ENCODE measurements around the gene WDR93.
A peak's percentile ranks its signal among the peaks of the same experiment; 100 is the strongest.

WDR93 gene

GRCh38 chr15:89693091-89693490 lies 2.5 kb downstream of the WDR93 start:
- no peak for DNase-seq

GRCh38 chr15:89693696-89694095 lies 3.1 kb downstream of the WDR93 start:
- DNase-seq: no peak

- DNase-seq: no peak
These were observed 4.6 kb downstream of the WDR93 start for GRCh38 chr15:89695198-89695597.

DNA sequence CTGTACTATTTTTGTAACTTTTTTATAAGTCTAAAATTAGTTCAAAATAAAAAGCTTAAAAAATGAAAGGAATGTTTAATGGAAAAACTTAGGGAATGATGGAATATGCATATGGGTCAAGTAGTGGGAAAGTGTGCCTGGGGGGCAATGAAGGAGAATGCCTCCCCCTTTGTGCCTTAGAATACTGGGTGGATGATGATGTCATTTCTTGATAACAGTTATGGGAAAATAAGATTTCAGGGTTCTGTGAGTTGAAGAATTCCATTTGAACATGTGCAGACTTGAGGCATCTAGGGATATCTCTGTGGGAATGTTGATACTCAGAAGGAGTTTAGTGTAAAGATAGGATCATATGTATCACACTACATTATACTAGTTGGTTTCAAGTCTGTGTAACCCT lies 13.8 kb downstream of the WDR93 start:
- DNase-seq: no peak

DNA sequence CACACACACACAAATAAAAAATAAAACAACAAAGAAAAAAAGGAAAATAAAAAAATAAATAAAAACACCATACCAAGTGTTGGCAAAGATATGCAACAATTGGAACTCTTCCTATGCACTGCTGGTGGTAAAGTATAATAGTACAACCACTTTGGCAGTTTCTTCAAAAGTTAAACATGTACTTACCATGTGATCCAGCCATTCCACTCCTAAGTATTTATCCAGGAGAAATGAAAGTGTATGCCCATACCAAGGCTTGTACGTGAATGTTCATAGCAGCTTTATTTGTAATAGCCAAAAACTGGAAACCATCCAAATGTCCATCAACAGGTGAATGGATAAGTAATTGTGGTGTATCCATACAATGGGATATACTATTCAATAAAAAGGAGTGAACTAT lies 17.0 kb downstream of the WDR93 start:
- DNase-seq: no peak

DNA sequence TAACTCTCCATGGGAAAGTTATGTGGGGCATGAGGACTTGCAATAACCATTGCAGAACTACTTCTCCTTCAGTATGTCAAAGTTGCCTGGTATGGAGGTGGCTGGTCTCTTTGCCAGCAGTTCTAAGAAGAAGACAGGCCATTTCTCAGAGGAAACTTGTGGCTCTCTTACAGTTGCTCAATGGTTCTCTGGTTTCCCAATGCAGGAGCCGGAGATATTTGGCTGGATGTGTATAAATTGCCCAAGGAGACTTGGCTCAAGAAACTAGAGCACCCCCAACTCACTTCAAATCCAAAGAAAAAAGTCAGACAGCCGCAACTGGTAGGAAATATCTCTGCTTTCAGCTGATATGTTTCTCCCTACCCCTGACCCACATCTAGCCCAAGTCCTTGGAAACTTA lies 24.2 kb downstream of the WDR93 start:
- no peak for DNase-seq

- DNase-seq: no peak
These were observed 32.4 kb downstream of the WDR93 start for GRCh38 chr15:89723031-89723430.

DNA sequence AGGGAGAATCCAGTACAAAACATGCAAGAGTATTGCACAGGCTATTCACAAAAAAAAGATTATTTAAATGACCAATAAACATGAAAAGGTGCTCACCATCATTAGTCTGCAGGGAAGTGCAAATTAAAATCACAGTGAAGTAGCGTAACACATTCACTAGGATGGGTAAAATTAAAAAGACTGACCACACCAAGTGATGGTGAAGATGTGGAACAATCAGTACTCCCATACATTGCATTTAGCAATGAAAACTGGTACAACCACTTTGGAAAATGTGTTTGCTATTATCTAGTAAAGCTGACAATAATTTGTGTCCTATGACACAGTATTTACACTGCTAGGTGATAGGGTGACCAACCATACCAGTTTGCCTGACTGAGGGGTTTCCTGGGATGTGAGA lies 34.0 kb downstream of the WDR93 start:
- no peak for DNase-seq

DNA sequence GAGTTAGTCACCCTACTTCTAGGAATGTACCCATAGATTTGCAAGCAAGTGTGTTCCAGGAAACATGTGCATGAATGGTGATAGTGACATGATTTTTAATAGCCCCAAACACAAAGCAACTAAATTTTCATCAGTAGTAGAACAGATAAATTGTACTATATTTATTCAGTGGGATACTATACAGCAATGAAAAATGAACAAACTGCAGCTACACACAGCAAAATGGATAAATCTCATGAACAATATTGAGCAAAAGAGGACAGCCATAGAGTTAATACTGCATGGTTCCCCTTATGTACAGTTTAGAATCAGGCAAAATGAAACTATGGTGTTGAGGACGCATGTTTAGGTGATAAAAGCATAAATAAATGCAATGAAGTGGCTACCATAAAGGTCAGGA lies 34.5 kb downstream of the WDR93 start:
- no peak for DNase-seq

- no peak for DNase-seq
These were observed 37.6 kb downstream of the WDR93 start for GRCh38 chr15:89728254-89728653.

DNA sequence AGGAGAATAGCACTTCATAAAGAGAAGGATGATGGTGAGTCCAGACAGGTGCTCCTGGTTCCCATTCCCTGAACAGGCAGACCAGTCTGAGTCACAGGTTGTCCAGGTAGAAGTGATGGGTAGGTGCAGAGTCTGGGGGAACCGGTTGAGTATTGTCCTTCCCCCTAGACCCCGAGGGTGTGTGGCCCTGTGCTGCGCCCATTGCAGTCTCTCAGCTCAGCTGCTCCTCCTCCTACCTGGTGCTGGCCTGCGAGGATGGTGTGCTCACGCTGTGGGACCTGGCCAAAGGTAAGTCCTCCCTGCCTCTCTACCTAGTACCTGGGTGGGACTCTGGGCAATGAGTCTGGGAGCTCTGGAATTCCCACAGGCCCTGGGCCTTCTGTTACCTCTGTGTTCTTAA lies 40.7 kb downstream of the WDR93 start:
- DNase-seq: no peak

- no peak for DNase-seq
These were observed 42.0 kb downstream of the WDR93 start for GRCh38 chr15:89732451-89733172.

DNA sequence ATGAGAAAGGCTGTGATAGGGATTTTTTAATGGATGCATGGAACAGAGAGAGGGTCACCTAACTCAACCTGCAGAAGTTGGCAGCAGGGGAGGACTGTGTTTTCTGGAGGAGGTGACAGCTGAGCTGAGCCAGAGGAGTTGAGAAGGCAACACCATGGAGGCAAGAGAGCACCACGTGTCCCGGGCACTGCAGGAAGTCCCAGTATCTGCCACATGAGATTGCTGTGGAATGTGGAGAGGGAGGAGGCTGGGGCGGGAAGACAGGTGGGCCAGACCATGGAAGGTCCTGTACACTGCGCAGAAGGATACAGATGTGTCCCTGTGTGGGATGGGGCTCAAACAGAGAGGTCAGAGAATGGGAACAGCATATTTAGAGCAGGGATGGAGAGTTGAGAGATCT lies 45.2 kb downstream of the WDR93 start:
- DNase-seq: no peak

DNA sequence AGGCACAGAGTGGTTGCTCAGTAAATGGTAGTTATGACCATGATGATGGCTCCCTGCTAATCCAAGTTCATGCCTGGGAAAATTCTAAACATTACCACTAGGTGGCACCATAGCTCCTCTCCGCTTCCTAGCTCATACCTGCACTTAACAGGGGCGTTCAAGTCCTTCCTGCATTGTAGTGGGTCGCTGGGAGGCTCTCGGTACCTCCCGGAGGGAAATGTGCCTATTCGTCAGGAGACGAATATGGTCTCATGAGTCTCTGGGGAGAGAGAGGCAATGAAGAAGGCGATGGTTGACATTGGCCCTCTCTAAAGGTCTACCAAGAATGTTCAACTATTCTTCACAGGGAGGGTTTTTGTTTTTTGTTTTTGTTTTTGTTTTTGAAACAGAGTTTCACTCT lies 49.5 kb downstream of the WDR93 start:
- peak; percentile 70 for DNase-seq

GRCh38 chr15:89743011-89743410 lies 52.4 kb downstream of the WDR93 start:
- DNase-seq: no peak

DNA sequence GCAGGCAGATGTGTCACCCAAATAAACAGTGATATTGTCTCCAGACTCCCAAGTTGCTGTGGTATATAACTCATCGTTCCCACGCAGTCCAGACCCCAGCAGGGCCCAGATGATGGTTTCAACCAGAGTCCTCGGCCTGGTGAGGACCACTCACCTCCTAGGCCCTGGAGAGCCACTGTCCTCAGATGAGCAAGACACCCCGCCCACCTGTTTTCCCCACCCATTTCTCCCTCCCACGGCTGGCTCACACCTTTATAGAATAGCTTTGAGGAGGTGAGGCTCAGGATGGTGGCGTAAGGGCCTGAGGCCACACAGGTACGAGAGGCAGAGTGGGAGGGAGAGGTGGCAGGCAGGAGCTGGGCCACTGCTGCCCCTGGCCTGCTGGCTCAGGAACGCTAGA lies 53.0 kb downstream of the WDR93 start:
- no peak for DNase-seq

GRCh38 chr15:89745131-89745530 lies 54.5 kb downstream of the WDR93 start:
- no peak for DNase-seq

- no peak for DNase-seq
These were observed 55.2 kb downstream of the WDR93 start for GRCh38 chr15:89745768-89746167.

DNA sequence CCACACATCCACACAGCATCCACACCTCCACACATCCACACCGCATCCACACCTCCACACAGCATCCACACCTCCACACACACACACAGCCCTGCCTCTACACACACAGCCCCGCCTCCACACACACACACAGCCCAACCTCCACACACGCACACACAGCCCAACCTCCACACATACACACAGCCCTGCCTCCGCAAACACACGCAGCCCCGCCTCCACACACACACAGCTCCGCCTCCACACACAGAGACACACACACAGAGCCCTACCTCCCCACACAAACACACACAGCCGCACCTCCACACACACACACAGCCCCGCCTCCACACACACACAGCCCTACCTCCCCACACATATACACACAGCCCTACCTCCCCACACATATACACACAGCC lies 55.8 kb downstream of the WDR93 start:
- no peak for DNase-seq

GRCh38 chr15:89747708-89748682 lies 57.4 kb downstream of the WDR93 start:
- no peak for DNase-seq

GRCh38 chr15:89749054-89749453 lies 58.4 kb downstream of the WDR93 start:
- no peak for DNase-seq

DNA sequence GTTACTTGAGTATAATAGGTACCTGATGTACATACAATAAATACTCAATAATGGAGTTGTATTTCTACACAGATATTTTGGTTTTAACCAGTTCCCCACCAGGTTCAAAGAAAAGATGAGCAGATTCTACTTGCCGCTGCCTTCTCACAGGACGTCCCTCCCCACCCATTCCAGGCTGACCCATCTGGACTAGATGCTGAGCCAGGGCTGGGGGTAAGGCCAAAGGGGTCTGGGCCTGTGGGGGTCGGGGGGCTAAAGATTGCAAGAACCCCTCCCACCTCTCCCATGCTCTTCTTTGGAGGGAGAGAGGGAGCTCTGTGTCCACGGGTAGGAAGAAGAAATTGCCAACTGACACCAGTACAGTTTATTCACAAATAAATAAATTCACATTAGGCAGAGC lies 58.9 kb downstream of the WDR93 start:
- no peak for DNase-seq

DNA sequence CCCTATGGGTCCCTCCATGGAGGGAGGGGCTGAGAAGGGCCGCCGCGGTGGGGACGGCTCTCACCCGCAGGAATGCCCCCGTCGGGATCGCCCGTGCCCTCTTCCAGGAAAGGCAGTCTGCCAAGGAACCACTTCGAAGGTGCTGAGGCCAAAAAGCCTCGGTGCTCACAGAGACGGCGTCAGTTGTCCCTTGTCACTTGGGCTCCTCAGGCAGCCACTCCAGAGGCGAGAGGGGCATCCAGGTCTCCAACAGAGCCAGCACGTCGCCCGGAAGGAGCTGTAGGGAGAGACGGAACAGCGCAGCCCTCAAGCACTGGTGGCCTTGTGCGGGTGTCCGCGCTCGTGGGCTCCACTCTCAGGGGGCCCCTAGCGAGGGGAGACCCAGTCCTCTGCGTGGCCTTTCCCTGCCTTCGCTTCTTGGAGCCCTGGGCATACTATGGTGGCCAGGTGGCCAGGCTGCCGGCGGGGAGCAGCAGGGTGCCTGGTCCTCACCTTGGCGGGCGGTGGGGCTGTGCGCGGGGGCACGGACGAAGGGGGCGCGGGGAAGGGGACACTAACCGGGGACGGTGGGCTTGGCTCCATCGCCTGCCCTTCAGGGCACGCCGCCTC lies 59.4 kb downstream of the WDR93 start:
- DNase-seq: no peak

All from KG1 (cell line).